IMR-90 (cell line): ENCODE data around the gene TSHZ1. TPM values are rescaled to one million over a fixed set of nuclear protein-coding genes. Genes with fewer than 3 reads are reported as not detected.

ENCODE experiments used
- ATAC-seq: fragments of 200-7000 bp; cut with Tn5 transposase; 2 replicates; pipeline ENCODE4 v1.9.1; 2020; ENCODE audit warnings: low read depth, mild to moderate bottlenecking, moderate library complexity
- BruUV-seq: library from RNA; stranded (reverse); fragments of 400-500 nt; replicated peaks from 2 replicates; lab custom pipeline; 2021; lab: Mats Ljungman, UMichigan
- CTCF ChIA-PET: fragments of 300-600 bp; formaldehyde crosslinking; extraction: SDS; loops from one replicate; lab custom pipeline; 2021; ENCODE audit warnings: antibody characterized with exemption; lab: Yijun Ruan, JAX
- POLR2A ChIA-PET: fragments of 300-600 bp; sonication (Branson Sonifier 250); formaldehyde crosslinking; loops from one replicate; lab custom pipeline; 2022; ENCODE audit warnings: antibody characterized with exemption; ENCODE audit not compliant: unreplicated experiment; lab: Charles Lee
- DNase-seq: peaks from one replicate; pipeline ENCODE4 v3.0.0; 2013
- H2AFZ ChIP-seq: replicated peaks from 2 replicates; pipeline ENCODE3; 2013; ENCODE audit warnings: low read length, mild to moderate bottlenecking; ENCODE audit not compliant: poor library complexity
- H2AK5ac ChIP-seq: 2 replicates; pipeline ENCODE4 v1.6.1; 2013; ENCODE audit warnings: low read depth, low read length, inconsistent platforms
- H2AK9ac ChIP-seq: replicated peaks from 2 replicates; pipeline ENCODE3; 2013; ENCODE audit warnings: mild to moderate bottlenecking, low read depth, low read length, moderate library complexity; ENCODE audit not compliant: poor library complexity
- H2BK120ac ChIP-seq: 2 replicates; pipeline ENCODE4 v1.6.1; 2013; ENCODE audit warnings: low read depth, low read length, inconsistent platforms
- H2BK15ac ChIP-seq: 3 replicates; pipeline ENCODE4 v1.6.1; 2013; ENCODE audit warnings: low read depth, low read length, inconsistent platforms
- H2BK20ac ChIP-seq: 2 replicates; pipeline ENCODE4 v1.6.1; 2013; ENCODE audit warnings: low read depth, mild to moderate bottlenecking, inconsistent platforms, low read length, moderate library complexity
- H2BK5ac ChIP-seq: 2 replicates; pipeline ENCODE4 v1.6.1; 2013; ENCODE audit warnings: mild to moderate bottlenecking, low read depth, low read length, inconsistent platforms; ENCODE audit not compliant: poor library complexity, severe bottlenecking
- H3K14ac ChIP-seq: replicated peaks from 2 replicates; pipeline ENCODE4 v1.6.1; 2013; ENCODE audit warnings: low read depth, low read length, inconsistent platforms
- H3K18ac ChIP-seq: 2 replicates; pipeline ENCODE4 v1.6.1; 2013; ENCODE audit warnings: low read depth, low read length, control low read depth
- H3K23ac ChIP-seq: 2 replicates; pipeline ENCODE4 v1.6.1; 2013; ENCODE audit warnings: low read depth, low read length, inconsistent platforms
- H3K27ac ChIP-seq: 2 replicates; pipeline ENCODE4 v1.5.1; 2013; ENCODE audit warnings: mild to moderate bottlenecking, control low read depth, low read length; ENCODE audit not compliant: insufficient read depth
- H3K27me3 ChIP-seq: 2 replicates; pipeline ENCODE4 v1.6.1; 2013; ENCODE audit warnings: low read length; ENCODE audit not compliant: control insufficient read depth, insufficient read depth
- H3K36me3 ChIP-seq: 2 replicates; pipeline ENCODE4 v1.6.1; 2013; ENCODE audit warnings: low read length, mixed read lengths; ENCODE audit not compliant: control insufficient read depth, insufficient read depth
- H3K4ac ChIP-seq: 2 replicates; pipeline ENCODE4 v1.6.1; 2013; ENCODE audit warnings: low read depth, low read length, inconsistent platforms
- H3K4me1 ChIP-seq: 2 replicates; pipeline ENCODE4 v1.6.1; 2013; ENCODE audit warnings: low read length, mixed read lengths; ENCODE audit not compliant: control insufficient read depth, insufficient read depth
- H3K4me2 ChIP-seq: 2 replicates; pipeline ENCODE4 v1.6.1; 2013; ENCODE audit warnings: low read depth, mild to moderate bottlenecking, control low read depth, low read length, moderate library complexity
- H3K4me3 ChIP-seq: 2 replicates; pipeline ENCODE4 v1.5.1; 2013; ENCODE audit warnings: low read depth, mild to moderate bottlenecking, control low read depth, low read length, moderate library complexity; ENCODE audit not compliant: insufficient read depth
- H3K56ac ChIP-seq: 2 replicates; pipeline ENCODE4 v1.6.1; 2013; ENCODE audit warnings: low read length, inconsistent platforms; ENCODE audit not compliant: insufficient read depth; ENCODE audit errors: extremely low read depth
- H3K79me1 ChIP-seq, 2 experiments: 2 replicates each; pipeline ENCODE4 v1.6.1; 2013; ENCODE audit warnings: low read length in 2 of 2, inconsistent platforms in 1 of 2, low read depth in 1 of 2
- H3K9ac ChIP-seq: 2 replicates; pipeline ENCODE4 v1.6.1; 2013; ENCODE audit warnings: low read depth, low read length, control low read depth
- H3K9me1 ChIP-seq: 2 replicates; pipeline ENCODE4 v1.6.1; 2013; ENCODE audit warnings: low read length, inconsistent platforms; ENCODE audit not compliant: insufficient read depth
- H3K9me3 ChIP-seq: 2 replicates; pipeline ENCODE4 v1.6.1; 2013; ENCODE audit warnings: low read length; ENCODE audit not compliant: control insufficient read depth, insufficient read depth
- H4K20me1 ChIP-seq: 2 replicates; pipeline ENCODE4 v1.6.1; 2013; ENCODE audit warnings: low read length, inconsistent platforms; ENCODE audit not compliant: insufficient read depth
- H4K5ac ChIP-seq: 2 replicates; pipeline ENCODE4 v1.6.1; 2013; ENCODE audit warnings: mild to moderate bottlenecking, low read depth, low read length, control low read depth
- H4K8ac ChIP-seq, 2 experiments: 2 replicates each; pipeline ENCODE4 v1.6.1; 2013; ENCODE audit warnings: low read depth in 2 of 2, low read length in 2 of 2, control low read depth in 1 of 2, inconsistent platforms in 1 of 2
- H4K91ac ChIP-seq: 2 replicates; pipeline ENCODE4 v1.6.1; 2013; ENCODE audit warnings: low read depth, low read length, inconsistent platforms; ENCODE audit not compliant: insufficient read depth
- CEBPB ChIP-seq: IDR thresholded peaks from 2 replicates; pipeline ENCODE4 v1.6.1; 2012; ENCODE audit warnings: low read depth, low read length, improper control_type of control experiment
- CHD1 ChIP-seq: IDR thresholded peaks from 2 replicates; pipeline ENCODE4 v1.6.1; 2012; ENCODE audit warnings: low read depth, low read length, improper control_type of control experiment
- MAFK ChIP-seq: IDR thresholded peaks from 2 replicates; pipeline ENCODE4 v1.6.1; 2012; ENCODE audit warnings: low read depth, low read length, improper control_type of control experiment
- NFE2L2 ChIP-seq: fragments of 150-350 bp; IDR thresholded peaks from 2 replicates; pipeline ENCODE4 v1.6.1; 2016; ENCODE audit warnings: low read depth, mild to moderate bottlenecking, low read length
- POLR2A ChIP-seq: IDR thresholded peaks from 2 replicates; pipeline ENCODE4 v1.6.1; 2012; ENCODE audit warnings: mild to moderate bottlenecking, low read depth, low read length
- WGBS, 2 experiments: methylation state at CpG; one replicate each; pipeline versions ENCODE4 v1.1.5 to v1.1.7; 2013; ENCODE audit warnings: missing lambda C conversion rate in 2 of 2; ENCODE audit not compliant: insufficient read length in 1 of 2; ENCODE audit errors: extremely low coverage in 2 of 2; 5-methylcytosine and 5-hydroxymethylcytosine counted together
- dilution Hi-C: fragments of 300-500 bp; cut with HindIII; formaldehyde crosslinking; loops from one replicate; pipeline ENCODE4 v1.14.3; 2018; ENCODE audit warnings: low sequenced_read_pairs; ENCODE audit not compliant: unreplicated experiment
- in situ Hi-C: fragments of 300-500 bp; cut with MboI; formaldehyde crosslinking; loops from 3 replicates; pipeline ENCODE4 v1.14.3; 2019; ENCODE audit warnings: low sequenced_read_pairs, inconsistent platforms, mixed read lengths
- intact Hi-C: fragments of 100-400 bp; cut with micrococcal nuclease; formaldehyde crosslinking; loops from 2 replicates; pipeline ENCODE4 v1.10.0; 2022
- polyA plus RNA-seq, 3 experiments: library from polyadenylated mRNA; depleted of rRNA; stranded (reverse); fragments of >200 nt; gene quantifications; 2 replicates each; pipeline ENCODE4 v1.2.3, GENCODE V29; 2012; ENCODE audit warnings: low replicate concordance in 1 of 3
- total RNA-seq: library from RNA; depleted of rRNA; stranded (reverse); fragments of >200 nt; gene quantifications from 2 replicates; pipeline ENCODE4 v1.2.3, GENCODE V29; 2012
- TF ChIP-seq, protein P1 (sequence below): conservative IDR thresholded peaks from 2 replicates; pipeline ENCODE4 v1.5.1; 2012; ENCODE audit warnings: mild to moderate bottlenecking, low read depth, low read length, improper control_type of control experiment
- TF ChIP-seq, protein P2 (sequence below): fragments of 150-350 bp; IDR thresholded peaks from 2 replicates; pipeline ENCODE4 v1.6.1; 2016; ENCODE audit warnings: low read depth, mild to moderate bottlenecking, low read length, moderate library complexity, borderline replicate concordance

The TSHZ1 gene
- total and polyA plus RNA-seq, 2 of the 4 experiments (the other 2 are of a cell fraction) = 7.1 to 10.0 TPM

DNA sequence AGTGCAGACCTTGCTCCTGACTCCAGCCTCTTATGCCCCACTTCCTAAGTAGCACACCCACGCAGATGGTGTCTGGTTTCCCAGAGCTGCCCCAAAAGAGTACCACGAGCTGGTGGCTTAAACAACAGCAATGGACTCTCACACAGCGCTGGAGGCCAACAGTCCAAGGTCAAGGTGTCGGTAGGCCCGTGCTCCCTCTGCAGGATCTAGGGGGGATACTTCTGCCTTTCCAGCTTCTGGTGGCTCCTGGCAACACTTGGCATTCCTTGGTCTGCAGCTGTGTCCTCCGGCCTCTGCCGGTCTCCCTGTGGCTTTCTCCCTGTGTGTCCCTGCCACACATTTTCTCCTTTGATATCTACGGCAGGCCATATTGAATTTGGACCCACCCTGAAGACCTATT lies 99.0 kb downstream of the TSHZ1 start:
- no peak overlapping the region for H3K4me2 ChIP-seq
- H3K9ac ChIP-seq = no peak overlapping the region
- no peak overlapping the region for H2BK15ac ChIP-seq
- POLR2A ChIA-PET = no interaction called here
- no peak overlapping the region for H2BK20ac ChIP-seq
- H4K8ac ChIP-seq = no peak overlapping the region
- no peaks in the 10 kb centered on the region for H3K9me1 ChIP-seq
- H3K4me1 ChIP-seq = no peaks in the 10 kb centered on the region
- H3K9me3 ChIP-seq = 0 out of 2 replicates have a peak, but pooled peaks cover 2% of the 10 kb centered on the region
- H3K27me3 ChIP-seq = peaks cover 3% of the 10 kb centered on the region; the same call in 1 of the 2 replicates
- no peak overlapping the region for H2AFZ ChIP-seq
- H3K14ac ChIP-seq = no peak overlapping the region
- dilution Hi-C loops (no loop called here), intact Hi-C loops (no loop called here), in situ Hi-C loops (no loop called here)
- no peak overlapping the region for H2BK5ac ChIP-seq
- ATAC-seq (no peak), DNase-seq (no peak)
- CTCF ChIA-PET = no interaction called here
- no peaks in the 10 kb centered on the region for H4K20me1 ChIP-seq
- H2AK5ac ChIP-seq = no peak overlapping the region
- H4K91ac ChIP-seq = no peak overlapping the region
- TF ChIP-seq POLR2A = no peak
- TF ChIP-seq, protein P1, sequence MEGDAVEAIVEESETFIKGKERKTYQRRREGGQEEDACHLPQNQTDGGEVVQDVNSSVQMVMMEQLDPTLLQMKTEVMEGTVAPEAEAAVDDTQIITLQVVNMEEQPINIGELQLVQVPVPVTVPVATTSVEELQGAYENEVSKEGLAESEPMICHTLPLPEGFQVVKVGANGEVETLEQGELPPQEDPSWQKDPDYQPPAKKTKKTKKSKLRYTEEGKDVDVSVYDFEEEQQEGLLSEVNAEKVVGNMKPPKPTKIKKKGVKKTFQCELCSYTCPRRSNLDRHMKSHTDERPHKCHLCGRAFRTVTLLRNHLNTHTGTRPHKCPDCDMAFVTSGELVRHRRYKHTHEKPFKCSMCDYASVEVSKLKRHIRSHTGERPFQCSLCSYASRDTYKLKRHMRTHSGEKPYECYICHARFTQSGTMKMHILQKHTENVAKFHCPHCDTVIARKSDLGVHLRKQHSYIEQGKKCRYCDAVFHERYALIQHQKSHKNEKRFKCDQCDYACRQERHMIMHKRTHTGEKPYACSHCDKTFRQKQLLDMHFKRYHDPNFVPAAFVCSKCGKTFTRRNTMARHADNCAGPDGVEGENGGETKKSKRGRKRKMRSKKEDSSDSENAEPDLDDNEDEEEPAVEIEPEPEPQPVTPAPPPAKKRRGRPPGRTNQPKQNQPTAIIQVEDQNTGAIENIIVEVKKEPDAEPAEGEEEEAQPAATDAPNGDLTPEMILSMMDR = no peak
- no peak for TF ChIP-seq NFE2L2
- no peak for TF ChIP-seq CHD1
- TF ChIP-seq, protein P2, sequence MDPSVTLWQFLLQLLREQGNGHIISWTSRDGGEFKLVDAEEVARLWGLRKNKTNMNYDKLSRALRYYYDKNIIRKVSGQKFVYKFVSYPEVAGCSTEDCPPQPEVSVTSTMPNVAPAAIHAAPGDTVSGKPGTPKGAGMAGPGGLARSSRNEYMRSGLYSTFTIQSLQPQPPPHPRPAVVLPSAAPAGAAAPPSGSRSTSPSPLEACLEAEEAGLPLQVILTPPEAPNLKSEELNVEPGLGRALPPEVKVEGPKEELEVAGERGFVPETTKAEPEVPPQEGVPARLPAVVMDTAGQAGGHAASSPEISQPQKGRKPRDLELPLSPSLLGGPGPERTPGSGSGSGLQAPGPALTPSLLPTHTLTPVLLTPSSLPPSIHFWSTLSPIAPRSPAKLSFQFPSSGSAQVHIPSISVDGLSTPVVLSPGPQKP = no peak
- no peak for TF ChIP-seq CEBPB
- TF ChIP-seq MAFK = no peak
- whole genome bisulfite sequencing, 2 experiments = 73% methylated on average over 5 of the region's 8 CpGs; no CpG with 5 or more reads in 1 of the 2 experiments
- no peak overlapping the region for H2BK120ac ChIP-seq
- no peak overlapping the region for H3K4me3 ChIP-seq
- no peaks in the 10 kb centered on the region for H3K79me1 ChIP-seq
- H3K27ac ChIP-seq = no peak overlapping the region
- H3K56ac ChIP-seq = no peak overlapping the region
- H3K36me3 ChIP-seq = no peaks in the 10 kb centered on the region
- no peak overlapping the region for H4K5ac ChIP-seq
- H3K18ac ChIP-seq = no peak overlapping the region
- no peak overlapping the region for H2AK9ac ChIP-seq
- no peak overlapping the region for H3K23ac ChIP-seq
- BruUV-seq = no TSS peak
- H3K4ac ChIP-seq = no peak overlapping the region
